Activated naive CD8-positive, alpha-beta T cell treated with anti-CD3 and anti-CD28 coated beads for 36 hours (primary cell): ENCODE measurements around the gene KCNQ1. TPM values are rescaled to one million over a fixed set of nuclear protein-coding genes. Genes with fewer than 3 reads are reported as not detected.

Source experiments
- DNase-seq: peaks from one replicate; pipeline ENCODE4 v3.0.0; 2021
- H3K27ac Mint-ChIP-seq: one replicate; pipeline ENCODE4 v1.8.0; 2022; ENCODE audit warnings: mild to moderate bottlenecking, moderate library complexity, mixed read lengths
- H3K27me3 Mint-ChIP-seq: one replicate; pipeline ENCODE4 v1.8.0; 2022; ENCODE audit warnings: mild to moderate bottlenecking, mixed read lengths
- H3K36me3 Mint-ChIP-seq: one replicate; pipeline ENCODE4 v1.8.0; 2021; ENCODE audit warnings: mild to moderate bottlenecking, mixed read lengths
- H3K4me1 Mint-ChIP-seq: one replicate; pipeline ENCODE4 v1.8.0; 2021; ENCODE audit warnings: mixed read lengths
- H3K4me3 Mint-ChIP-seq: one replicate; pipeline ENCODE4 v1.8.0; 2022; ENCODE audit warnings: mild to moderate bottlenecking, moderate library complexity, mixed read lengths
- H3K9me3 Mint-ChIP-seq: one replicate; pipeline ENCODE4 v1.8.0; 2022; ENCODE audit warnings: mixed read lengths
- total RNA-seq, 2 experiments: library from RNA; stranded (reverse); gene quantifications; one replicate each; pipeline ENCODE4 v1.2.3, GENCODE V29; 2021

The KCNQ1 gene
- total RNA-seq, 2 experiments from 2014 or later = 6.7 to 9.6 TPM

DNA sequence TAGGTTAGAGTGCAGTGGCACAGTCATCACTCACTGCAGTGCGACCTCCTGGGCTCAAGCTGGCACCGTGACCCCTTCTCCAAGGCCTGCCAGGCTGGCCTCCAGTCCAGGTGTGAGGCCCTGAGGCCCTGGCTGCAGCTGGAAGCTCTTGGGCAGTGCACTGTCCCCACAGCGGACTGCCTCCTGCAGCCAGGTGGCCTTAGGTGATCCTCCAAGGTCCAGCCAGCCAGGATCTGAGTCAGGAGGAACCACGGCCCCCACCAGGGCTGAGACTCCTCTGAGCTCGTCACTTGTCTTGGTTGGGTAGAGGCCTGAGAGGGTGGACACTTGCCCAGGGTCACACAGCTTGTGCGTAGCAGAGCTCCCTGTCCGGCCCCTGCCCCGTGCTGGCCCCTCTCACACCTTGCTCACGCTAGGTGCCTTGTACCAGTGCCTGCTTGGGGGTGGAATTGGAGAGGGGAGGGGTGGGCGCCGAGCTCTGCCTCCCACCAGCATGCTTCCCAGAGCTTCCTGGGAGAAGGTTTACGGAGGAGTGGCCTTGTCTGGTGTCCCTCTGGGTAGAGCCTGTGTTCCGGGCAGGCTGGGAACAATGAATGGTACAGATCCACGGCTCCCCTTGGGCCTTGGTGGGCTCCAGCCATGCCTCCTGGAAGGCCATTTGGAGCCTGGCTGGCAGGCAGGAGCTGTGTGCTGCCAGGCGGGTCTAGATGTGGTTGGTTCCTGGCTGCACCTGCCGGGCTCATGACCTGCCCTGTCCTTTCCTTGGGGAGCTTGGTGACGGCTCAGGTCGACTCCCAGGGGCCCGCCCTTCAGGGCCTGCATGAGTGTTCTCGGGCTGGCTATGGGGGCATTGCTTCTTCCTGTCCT is 20.6 kb downstream of the KCNQ1 start:
- Mint-ChIP-seq H3K4me3 (no peak overlapping the region), H3K9me3 (no peaks in the 10 kb centered on the region), H3K27ac (no peak overlapping the region), H3K27me3 (no peaks in the 10 kb centered on the region), H3K4me1 (peaks cover 58% of the 10 kb centered on the region), H3K36me3 (no peaks in the 10 kb centered on the region)
- no peak for DNase-seq

DNA sequence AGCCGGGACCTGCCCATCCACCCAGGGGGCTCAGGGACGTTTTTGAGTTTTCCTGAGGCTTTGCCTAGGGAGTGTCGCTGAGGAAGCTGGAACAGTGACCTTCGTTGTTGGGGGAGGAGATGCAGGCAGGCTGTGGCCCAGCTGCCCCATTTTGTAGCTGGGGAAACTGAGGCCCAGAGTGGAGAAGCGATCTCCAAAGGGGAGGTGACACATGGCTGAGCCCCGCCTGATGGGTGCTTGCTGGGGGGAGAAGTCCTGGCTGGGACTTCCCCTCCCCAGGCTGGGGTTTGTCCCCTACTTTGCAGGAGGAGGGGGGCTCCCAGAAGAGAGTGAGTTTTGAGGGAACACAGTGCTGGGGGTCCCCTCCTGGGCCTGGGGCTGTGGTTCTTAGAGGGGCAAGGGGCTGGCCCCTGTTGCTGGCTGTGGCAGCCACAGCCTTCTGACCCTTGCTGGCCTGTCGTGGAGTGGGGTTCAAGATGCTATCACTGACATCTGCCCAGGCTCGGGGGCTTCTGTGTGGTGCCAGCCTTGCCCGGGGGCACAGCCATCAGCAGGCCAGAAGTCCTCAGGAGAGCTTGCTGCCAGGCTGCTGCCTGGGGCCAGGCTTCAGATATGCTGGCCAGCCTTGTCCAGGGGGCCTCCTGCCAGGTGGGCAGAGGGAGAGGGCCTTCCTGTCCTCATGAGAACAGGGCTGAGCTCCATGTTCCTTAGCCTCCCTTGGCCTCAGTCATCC is 21.4 kb downstream of the KCNQ1 start:
- DNase-seq = no peak
- H3K9me3 Mint-ChIP-seq = no peaks in the 10 kb centered on the region
- H3K4me1 Mint-ChIP-seq = peaks cover 60% of the 10 kb centered on the region
- no peak overlapping the region for H3K4me3 Mint-ChIP-seq
- no peak overlapping the region for H3K27ac Mint-ChIP-seq
- H3K36me3 Mint-ChIP-seq = no peaks in the 10 kb centered on the region
- no peaks in the 10 kb centered on the region for H3K27me3 Mint-ChIP-seq

DNA sequence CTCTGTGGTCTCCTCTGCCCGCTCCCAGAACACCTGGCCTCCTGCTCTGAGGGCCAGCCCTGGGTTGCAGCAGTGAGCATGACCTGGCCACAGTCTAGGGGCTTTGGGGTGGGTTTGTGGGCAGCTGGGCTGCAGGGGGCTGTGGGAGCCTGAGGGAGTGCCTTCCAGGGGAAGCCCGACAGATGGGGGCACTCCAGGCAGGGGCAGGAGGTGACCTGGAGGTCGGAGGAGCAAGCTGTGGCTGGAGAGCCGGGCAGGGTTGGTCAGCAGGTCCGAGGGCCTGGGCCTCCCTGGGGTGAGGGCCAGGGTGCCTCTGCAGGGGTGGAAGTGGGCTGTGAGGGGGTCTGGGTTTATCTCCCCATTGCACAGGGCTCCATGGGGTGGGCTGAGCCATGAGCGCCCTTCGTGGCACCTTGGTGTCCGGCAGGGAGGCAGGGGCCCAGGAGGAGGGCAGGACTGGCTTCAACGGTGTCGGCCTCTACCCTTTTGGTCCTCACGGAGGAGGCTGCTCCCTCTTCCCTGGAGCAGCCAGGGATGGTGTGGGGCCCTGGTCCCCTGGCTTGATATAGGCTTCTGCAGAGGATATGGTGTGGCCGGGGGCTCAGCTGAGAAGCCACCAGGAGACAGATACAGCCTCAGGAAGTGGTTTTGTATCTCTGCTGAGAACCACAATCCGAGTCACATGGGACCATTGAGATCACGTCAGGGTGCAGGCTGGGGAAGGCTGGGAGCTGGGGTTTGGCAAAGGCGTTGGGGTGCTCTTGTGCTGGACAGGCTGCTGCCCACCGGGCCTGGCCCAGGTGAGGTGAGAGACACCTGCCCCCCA is 22.3 kb downstream of the KCNQ1 start:
- H3K36me3 Mint-ChIP-seq = no peaks in the 10 kb centered on the region
- no peak overlapping the region for H3K27ac Mint-ChIP-seq
- H3K27me3 Mint-ChIP-seq = no peaks in the 10 kb centered on the region
- H3K4me3 Mint-ChIP-seq = peak overlapping the region; percentile 40
- H3K4me1 Mint-ChIP-seq = peaks cover 61% of the 10 kb centered on the region
- peak; percentile 64 for DNase-seq
- H3K9me3 Mint-ChIP-seq = no peaks in the 10 kb centered on the region

DNA sequence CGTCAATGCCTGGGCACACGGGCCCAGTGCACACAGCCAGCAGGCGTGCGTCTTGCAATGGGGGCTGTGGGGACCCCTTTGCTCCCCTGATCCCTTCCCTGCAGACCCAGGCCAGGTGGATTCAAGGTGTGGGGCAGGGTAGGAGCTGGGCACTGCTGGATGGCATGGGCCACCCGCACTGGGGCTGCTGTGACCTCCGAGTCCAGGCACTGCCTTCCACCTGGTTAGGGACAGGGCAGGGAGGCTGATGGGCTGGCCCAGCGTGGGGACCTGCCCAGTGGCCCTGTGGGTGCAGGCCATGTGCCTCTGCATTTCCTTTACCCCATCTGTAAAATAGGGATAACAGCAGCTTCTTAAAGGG is 22.9 kb downstream of the KCNQ1 start:
- Mint-ChIP-seq H3K4me1 (peaks cover 55% of the 10 kb centered on the region), H3K36me3 (no peaks in the 10 kb centered on the region), H3K27ac (no peak overlapping the region), H3K4me3 (peak overlapping the region; percentile 40), H3K27me3 (no peaks in the 10 kb centered on the region), H3K9me3 (no peaks in the 10 kb centered on the region)
- DNase-seq = no peak

DNA sequence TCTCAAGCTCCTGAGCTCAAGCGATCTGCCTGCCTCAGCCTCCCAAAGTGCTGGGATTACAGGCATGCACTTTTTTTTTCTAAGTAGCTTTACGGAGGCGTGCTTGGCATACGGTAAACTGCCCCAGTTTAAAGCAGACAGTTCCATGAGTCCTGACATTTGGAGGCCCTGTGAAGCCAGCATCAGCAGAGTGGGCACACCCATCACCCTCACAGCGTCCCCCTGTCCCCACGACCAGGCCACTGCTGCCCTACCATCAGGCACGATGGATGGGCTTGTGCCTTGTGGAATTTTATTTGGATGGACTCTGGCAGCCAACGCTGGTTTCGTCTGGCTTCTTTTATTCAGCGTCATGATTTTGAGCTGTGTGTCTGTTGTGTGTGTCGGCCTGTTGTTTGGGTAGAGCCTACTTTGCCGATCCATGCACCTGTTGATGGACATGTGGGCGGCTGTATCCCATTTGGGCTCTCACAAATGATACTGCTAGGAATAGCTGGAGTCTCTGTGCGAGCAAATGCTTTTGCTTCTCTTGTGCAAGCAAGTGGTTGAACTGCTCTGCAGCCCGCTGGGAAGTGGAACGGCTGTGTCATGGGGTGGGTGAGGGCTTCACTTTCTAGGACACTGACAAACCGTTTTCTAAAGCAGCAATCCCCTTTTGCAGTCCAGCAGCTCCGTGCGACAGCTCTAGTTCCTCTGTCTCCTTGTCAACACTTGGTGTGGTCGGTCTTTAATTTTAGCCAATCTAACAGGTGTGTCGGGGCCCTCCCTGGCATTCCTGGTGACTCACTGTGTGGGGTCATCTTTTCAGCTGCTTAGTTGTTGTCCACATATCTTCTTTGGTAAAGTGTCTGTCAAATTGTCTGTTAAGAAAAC is 23.8 kb downstream of the KCNQ1 start:
- no peak overlapping the region for H3K27ac Mint-ChIP-seq
- no peaks in the 10 kb centered on the region for H3K36me3 Mint-ChIP-seq
- DNase-seq = no peak
- H3K9me3 Mint-ChIP-seq = no peaks in the 10 kb centered on the region
- H3K4me1 Mint-ChIP-seq = peaks cover 48% of the 10 kb centered on the region
- H3K27me3 Mint-ChIP-seq = no peaks in the 10 kb centered on the region
- H3K4me3 Mint-ChIP-seq = no peak overlapping the region

DNA sequence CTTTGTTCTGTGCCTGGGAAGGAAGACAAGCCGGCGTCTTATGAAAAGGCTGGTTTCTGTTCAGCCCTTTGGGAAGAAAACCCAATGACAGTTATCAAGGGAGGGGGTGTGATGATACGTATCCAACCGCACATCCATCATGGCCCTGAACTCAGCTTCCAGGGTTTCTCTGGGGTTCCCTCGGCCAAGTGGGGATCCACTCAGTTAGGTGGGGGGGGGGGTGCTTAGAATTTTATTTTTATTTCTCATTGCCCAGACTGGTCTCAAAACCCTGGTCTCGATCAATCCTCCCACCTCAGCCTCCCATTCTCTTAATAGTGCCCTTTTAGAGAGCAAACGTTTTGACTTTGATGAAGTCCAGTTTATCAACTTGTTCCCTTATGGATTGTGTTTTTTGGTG is 25.7 kb downstream of the KCNQ1 start:
- Mint-ChIP-seq H3K27ac (no peak overlapping the region), H3K4me3 (no peak overlapping the region), H3K36me3 (no peaks in the 10 kb centered on the region), H3K27me3 (no peaks in the 10 kb centered on the region), H3K4me1 (peaks cover 46% of the 10 kb centered on the region), H3K9me3 (no peaks in the 10 kb centered on the region)
- DNase-seq = no peak

DNA sequence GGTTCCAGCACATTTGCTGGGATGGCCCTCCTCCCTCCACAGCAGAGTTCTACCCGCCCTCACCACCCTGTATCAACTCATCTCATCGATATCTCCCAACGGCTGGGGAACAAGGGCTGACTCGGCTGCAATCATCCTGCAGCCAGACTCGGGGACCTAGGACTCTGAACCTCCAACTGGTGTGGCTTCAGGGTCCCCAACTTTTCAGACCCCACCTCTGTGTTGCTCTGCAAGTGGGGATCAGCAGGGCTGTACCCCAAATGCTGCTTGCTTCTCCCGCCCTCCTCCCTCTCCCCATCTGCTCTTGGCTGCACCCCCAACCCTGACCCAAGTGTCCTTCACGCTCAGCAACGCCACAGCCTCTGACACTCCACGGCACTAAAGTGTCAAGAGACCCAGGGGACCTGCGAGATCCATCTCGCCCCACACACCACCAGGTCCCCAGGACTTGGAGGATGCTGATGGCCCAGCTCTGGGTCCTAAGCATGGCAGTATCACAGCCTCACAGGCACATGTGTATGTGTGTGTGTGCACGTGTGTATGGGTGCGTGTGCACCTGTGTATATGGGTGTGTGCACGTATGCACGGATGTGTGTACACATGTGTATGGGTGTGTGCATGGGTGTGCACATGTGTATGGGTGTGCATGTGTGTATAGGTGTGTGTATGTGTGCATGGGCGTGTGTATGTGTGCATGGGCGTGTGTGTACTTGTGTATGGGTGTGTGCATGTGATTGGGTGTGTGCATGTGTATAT is 26.4 kb downstream of the KCNQ1 start:
- Mint-ChIP-seq H3K9me3 (no peaks in the 10 kb centered on the region), H3K36me3 (no peaks in the 10 kb centered on the region), H3K27me3 (no peaks in the 10 kb centered on the region), H3K4me3 (no peak overlapping the region), H3K4me1 (peaks cover 42% of the 10 kb centered on the region), H3K27ac (no peak overlapping the region)
- DNase-seq = no peak

DNA sequence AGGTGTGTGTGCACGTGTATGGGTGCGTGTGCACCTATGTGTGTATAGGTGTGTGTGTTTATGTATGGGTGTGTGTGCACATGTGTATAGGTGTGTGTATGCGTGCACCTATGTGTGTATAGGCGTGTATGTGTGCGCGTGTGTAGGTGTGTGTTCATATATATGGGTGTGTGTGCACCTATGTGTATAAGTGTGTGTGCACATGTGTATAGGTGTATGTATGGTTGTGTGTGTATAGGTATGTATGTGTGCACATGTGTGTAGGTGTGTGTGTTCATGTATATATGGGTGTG is 26.9 kb downstream of the KCNQ1 start:
- Mint-ChIP-seq H3K4me1 (peaks cover 37% of the 10 kb centered on the region), H3K27me3 (no peaks in the 10 kb centered on the region), H3K9me3 (no peaks in the 10 kb centered on the region), H3K27ac (no peak overlapping the region), H3K4me3 (no peak overlapping the region), H3K36me3 (peaks cover 1% of the 10 kb centered on the region)
- DNase-seq = no peak

DNA sequence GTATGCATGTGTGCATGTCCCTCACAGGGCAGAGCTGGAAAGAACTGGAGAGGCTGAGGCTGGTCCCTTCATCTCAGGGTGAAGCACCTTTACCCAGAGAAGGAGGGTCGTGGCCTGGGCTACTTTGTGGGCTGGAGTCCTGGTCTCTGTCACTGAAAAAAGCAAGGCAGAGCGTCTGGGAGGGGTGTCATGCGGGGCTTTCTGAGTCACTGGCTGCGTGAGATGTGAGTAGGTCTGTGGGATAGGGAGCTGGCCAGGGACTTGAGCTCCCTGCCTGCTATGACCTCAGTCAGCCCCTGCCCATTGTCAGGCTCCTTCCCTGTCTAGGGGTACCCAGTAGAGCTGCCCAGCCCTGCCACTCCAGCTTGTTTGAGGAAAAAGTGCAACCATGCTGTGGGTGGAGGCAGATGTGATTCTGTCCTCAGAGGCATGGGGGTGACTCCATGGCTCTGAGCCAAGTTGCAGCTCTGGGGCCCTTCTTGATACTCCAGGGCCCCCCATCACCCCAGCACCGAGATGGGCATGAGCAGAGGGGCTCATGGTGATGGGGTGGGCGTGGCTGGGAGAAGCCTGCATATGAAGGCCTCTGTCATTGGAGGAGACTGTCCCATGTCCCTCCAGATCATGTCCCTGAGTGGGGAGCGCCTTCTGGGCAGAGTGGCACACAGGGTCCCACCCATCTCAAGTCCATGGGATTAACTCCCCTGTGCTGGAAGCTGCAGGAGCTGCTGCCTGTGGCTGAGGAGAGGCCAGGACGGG is 27.8 kb downstream of the KCNQ1 start:
- Mint-ChIP-seq H3K4me1 (peaks cover 29% of the 10 kb centered on the region), H3K4me3 (no peak overlapping the region), H3K27ac (no peak overlapping the region), H3K27me3 (no peaks in the 10 kb centered on the region), H3K36me3 (peaks cover 6% of the 10 kb centered on the region), H3K9me3 (no peaks in the 10 kb centered on the region)
- no peak for DNase-seq

DNA sequence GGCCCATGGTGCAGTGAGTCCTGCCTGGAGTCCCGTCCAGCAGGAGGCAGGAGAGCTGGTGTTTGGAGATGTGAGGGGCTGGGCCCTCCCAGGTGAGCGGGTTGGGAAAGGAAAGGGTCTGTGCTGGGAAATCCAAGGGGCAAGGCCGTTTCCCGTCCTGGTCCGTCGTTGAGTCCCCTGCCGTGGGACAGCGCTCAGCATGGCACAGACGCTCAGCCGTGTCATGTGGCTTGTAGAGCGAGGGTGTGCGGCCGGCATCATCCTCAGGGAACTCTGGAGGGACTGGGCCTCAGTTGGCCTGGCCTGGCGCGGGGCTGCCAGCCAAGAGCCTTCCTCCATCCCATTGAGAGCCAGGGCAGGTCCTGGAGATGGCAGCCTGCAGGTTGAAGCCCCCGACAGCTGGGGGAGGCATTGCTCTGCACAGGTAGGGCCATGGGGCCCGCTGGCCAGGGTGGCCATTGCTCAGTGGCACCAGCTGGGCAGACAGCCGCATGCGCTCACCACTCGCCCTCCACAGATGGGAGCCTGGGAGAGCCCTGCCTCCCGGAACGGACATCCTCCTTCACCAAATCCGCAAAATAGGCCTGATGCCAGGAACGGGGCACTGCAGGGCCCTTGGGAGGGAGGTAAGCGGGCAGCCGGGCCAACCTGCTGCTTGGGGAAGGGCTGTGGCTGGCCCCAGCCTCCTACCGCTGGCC is 28.7 kb downstream of the KCNQ1 start:
- Mint-ChIP-seq H3K4me1 (peaks cover 26% of the 10 kb centered on the region), H3K27me3 (no peaks in the 10 kb centered on the region), H3K36me3 (peaks cover 13% of the 10 kb centered on the region), H3K27ac (no peak overlapping the region), H3K9me3 (peaks cover 7% of the 10 kb centered on the region), H3K4me3 (no peak overlapping the region)
- DNase-seq = no peak

DNA sequence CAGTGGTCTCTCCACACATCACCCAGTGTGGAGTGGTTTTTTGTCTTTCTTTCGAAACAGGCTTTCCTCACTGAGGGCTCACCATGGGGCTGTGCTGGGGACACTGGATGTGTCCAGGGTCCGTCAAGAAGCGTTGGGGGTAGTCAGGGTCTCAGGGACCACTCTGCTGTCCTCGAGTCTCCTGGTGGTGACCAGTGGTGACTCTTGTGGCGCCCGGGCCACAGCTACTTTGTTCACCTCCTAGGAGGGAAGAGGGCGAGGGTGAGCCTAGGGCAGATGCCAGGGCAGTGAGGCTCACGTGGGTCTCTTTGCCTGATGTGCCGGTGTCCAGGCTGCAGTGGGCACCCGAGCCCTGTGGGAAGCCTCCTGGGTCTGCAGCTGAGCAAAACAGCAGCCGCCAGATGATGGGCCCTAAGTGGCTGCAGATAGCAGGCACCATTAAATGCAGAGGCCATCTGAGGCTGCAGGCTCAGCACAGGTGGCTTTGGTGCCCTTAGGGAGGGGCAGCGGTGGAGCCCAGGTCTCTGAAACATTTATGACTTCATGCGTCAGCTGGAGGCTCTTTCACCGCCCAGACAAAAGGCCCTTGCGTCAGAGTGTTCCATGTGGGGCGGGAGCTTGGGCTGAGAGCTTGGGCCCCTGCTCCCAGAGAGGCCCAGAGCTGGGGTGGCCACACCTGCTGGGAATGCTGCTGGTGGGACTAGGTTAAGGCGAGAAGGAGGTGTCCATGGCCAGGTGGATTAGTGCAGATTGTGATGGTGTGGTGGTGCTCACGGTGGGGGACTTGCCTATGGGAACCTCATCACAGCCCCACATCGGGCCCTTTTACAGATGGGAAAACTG is 29.5 kb downstream of the KCNQ1 start:
- H3K4me3 Mint-ChIP-seq = no peak overlapping the region
- peaks cover 21% of the 10 kb centered on the region for H3K36me3 Mint-ChIP-seq
- DNase-seq = no peak
- no peak overlapping the region for H3K27ac Mint-ChIP-seq
- peaks cover 18% of the 10 kb centered on the region for H3K4me1 Mint-ChIP-seq
- no peaks in the 10 kb centered on the region for H3K27me3 Mint-ChIP-seq
- H3K9me3 Mint-ChIP-seq = peaks cover 14% of the 10 kb centered on the region

DNA sequence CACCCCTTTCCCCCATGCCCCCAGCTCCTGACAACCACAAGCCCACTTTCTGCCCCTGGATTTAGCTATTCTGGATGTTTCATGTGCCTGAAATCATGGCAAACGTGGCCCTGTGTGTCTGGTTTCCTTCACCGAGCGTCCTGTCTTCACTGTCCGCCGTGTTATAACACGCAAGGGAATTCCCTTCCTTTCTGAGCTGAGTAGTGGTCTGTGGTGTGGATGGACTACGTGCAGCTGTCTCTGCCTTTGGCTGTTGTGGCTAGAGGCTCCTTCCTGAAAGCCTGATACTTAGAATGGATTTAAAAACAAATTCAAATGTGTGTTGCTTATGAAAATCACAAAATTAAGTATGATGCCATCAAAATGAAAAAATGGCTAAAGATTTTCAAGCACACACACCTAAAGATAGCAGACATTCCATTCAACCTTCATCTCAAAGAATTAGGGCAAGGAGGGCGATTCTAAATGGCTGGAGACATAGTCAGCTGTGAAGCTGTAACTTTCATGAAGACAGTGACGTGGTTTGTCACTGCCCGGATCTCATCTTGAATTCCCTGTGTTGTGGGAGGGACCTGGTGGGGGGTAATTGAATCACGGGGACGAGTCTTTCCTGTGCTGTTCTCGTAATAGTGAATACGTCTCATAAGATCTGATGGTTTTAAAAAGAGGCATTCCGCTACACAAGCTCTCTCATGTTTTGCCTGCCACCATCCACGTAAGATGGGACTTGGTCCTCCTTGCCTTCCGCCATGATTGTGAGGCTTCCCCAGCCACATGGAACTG is 30.5 kb downstream of the KCNQ1 start:
- H3K27ac Mint-ChIP-seq = no peak overlapping the region
- H3K27me3 Mint-ChIP-seq = no peaks in the 10 kb centered on the region
- peaks cover 22% of the 10 kb centered on the region for H3K9me3 Mint-ChIP-seq
- peaks cover 30% of the 10 kb centered on the region for H3K36me3 Mint-ChIP-seq
- H3K4me1 Mint-ChIP-seq = peaks cover 18% of the 10 kb centered on the region
- DNase-seq = no peak
- H3K4me3 Mint-ChIP-seq = no peak overlapping the region
